Measurements from ENCODE around the gene CATSPERE. TPM values are rescaled to one million over a fixed set of nuclear protein-coding genes. Genes with fewer than 3 reads are reported as not detected.

The CATSPERE gene
- total and polyA plus RNA-seq, 9 of the 15 experiments (the other 6 are each of a cell fraction or from before 2014, with no cell fraction given): 0.06 to 0.16 (median 0.09) TPM; not detected in 3

GRCh38 chr1:244451951-244452795 is 8.9 kb upstream of the CATSPERE start (continued):
- TF ChIP-seq FOXM1 (IDR thresholded peaks at IDR 0.05; ENCODE audit: low read depth) (no peak), FOXM1 (CRISPR knock-in tag; IDR thresholded peaks at IDR 0.05; ENCODE audit: low read depth) (no peak), ZBTB40 (IDR thresholded peaks at IDR 0.05) (peak; percentile 91), ZBTB40 (CRISPR knock-in tag; IDR thresholded peaks at IDR 0.05) (peak; percentile 60), MAZ (CRISPR knock-in tag; conservative IDR thresholded peaks at IDR 0.05 in 1 of 2, IDR thresholded peaks at IDR 0.05 in 1 of 2) (peak; percentile 17 to 86), RAD21 (CRISPR knock-in tag; conservative IDR thresholded peaks at IDR 0.05 in 1 of 2, IDR thresholded peaks at IDR 0.05 in 1 of 2) (peak; percentile 41 to 63; a peak in 2 of 4 replicates), FOXO4 (CRISPR knock-in tag; IDR thresholded peaks at IDR 0.05) (no peak), BCL6 (CRISPR knock-in tag; IDR thresholded peaks at IDR 0.05) (no peak), SMC3 (conservative IDR thresholded peaks at IDR 0.05; ENCODE audit: insufficient read depth, low read depth, low read length) (peak; percentile 29), THRA (IDR thresholded peaks at IDR 0.05) (no peak), HDAC3 (IDR thresholded peaks at IDR 0.05; ENCODE audit: borderline replicate concordance, partially characterized antibody) (no peak), SIN3B (IDR thresholded peaks at IDR 0.05; ENCODE audit: low read depth) (no peak), SPI1 (IDR thresholded peaks at IDR 0.05; ENCODE audit: borderline replicate concordance, low read depth, low read length) (peak; percentile 40; the same call in 1 of the 2 replicates), ARHGAP35 (IDR thresholded peaks at IDR 0.05; ENCODE audit: partially characterized antibody) (no peak), ZNF707 (CRISPR knock-in tag; conservative IDR thresholded peaks at IDR 0.05) (no peak)
